Measurements from ENCODE around the gene SEMA5A. TPM values are rescaled to one million over a fixed set of nuclear protein-coding genes. Genes with fewer than 3 reads are reported as not detected.

The SEMA5A gene
- total RNA-seq, 1 experiment from 2014 or later: 9.3 TPM

DNA sequence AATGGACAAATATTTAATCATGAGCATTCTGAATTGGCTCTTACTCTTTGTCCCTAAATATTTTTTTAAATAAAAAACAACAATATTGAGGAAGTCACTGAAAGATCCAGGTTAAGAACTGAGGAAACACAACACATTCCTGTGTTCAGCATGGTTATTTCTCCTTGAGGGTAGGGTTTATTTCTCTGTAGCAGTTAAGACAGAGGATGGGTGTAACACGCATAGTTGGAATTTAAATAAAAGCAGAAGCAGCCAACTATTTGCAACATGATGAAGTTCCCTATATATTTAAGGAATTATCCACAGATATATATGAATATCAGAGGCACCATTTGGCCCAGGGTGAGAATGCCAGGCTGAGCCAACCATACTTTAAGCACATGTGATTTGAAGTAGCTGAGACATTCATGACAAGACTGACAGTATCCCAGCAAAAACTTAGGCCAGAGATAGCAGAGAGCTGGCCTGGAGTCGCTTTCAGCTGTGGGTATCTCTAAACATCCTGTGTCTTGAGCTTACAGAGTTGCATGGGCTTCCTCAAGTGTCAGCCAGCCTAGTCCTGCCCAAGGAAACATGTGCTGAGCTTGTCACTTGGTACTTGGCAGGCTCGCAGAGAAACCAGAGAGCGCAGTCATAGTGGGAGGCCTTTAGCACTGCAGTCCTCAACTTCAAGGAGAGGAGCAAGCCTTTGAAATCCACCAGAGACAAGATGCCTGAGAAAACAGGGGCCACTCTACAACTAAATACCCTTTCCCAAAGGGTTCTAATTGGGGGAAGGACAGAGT, 43.6 kb downstream of the SEMA5A start:
- Mint-ChIP-seq H3K27ac (no peak overlapping the region), H3K36me3 (no peaks in the 10 kb centered on the region), H3K9me3 (no peaks in the 10 kb centered on the region), H3K4me1 (peaks cover 15% of the 10 kb centered on the region), H3K27me3 (ENCODE audit: low read depth) (no peaks in the 10 kb centered on the region), H3K4me3 (no peak overlapping the region)
- TF ChIP-seq CBFB (CRISPR knock-in tag; IDR thresholded peaks at IDR 0.05; ENCODE audit: low read depth) (no peak), NR2C2 (CRISPR knock-in tag; IDR thresholded peaks at IDR 0.05) (no peak), SP1 (CRISPR knock-in tag; conservative IDR thresholded peaks at IDR 0.05) (no peak), ETV6 (CRISPR knock-in tag; IDR thresholded peaks at IDR 0.05) (no peak), TP53 (CRISPR knock-in tag; IDR thresholded peaks at IDR 0.05) (no peak), TCF7 (CRISPR knock-in tag; IDR thresholded peaks at IDR 0.05; ENCODE audit: low read depth) (no peak), ATF1 (CRISPR knock-in tag; IDR thresholded peaks at IDR 0.05) (no peak)
- TF ChIP-seq, protein P1, sequence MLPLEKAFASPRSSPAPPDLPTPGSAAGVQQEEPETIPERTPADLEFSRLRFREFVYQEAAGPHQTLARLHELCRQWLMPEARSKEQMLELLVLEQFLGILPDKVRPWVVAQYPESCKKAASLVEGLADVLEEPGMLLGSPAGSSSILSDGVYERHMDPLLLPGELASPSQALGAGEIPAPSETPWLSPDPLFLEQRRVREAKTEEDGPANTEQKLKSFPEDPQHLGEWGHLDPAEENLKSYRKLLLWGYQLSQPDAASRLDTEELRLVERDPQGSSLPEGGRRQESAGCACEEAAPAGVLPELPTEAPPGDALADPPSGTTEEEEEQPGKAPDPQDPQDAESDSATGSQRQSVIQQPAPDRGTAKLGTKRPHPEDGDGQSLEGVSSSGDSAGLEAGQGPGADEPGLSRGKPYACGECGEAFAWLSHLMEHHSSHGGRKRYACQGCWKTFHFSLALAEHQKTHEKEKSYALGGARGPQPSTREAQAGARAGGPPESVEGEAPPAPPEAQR (CRISPR knock-in tag; IDR thresholded peaks at IDR 0.05): no peak
- TF ChIP-seq, protein P2, sequence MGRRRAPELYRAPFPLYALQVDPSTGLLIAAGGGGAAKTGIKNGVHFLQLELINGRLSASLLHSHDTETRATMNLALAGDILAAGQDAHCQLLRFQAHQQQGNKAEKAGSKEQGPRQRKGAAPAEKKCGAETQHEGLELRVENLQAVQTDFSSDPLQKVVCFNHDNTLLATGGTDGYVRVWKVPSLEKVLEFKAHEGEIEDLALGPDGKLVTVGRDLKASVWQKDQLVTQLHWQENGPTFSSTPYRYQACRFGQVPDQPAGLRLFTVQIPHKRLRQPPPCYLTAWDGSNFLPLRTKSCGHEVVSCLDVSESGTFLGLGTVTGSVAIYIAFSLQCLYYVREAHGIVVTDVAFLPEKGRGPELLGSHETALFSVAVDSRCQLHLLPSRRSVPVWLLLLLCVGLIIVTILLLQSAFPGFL (CRISPR knock-in tag; IDR thresholded peaks at IDR 0.05; ENCODE audit: borderline replicate concordance): no peak
- TF ChIP-seq, protein P3, sequence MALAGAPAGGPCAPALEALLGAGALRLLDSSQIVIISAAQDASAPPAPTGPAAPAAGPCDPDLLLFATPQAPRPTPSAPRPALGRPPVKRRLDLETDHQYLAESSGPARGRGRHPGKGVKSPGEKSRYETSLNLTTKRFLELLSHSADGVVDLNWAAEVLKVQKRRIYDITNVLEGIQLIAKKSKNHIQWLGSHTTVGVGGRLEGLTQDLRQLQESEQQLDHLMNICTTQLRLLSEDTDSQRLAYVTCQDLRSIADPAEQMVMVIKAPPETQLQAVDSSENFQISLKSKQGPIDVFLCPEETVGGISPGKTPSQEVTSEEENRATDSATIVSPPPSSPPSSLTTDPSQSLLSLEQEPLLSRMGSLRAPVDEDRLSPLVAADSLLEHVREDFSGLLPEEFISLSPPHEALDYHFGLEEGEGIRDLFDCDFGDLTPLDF (CRISPR knock-in tag; IDR thresholded peaks at IDR 0.05): no peak
- TF ChIP-seq, protein P4, sequence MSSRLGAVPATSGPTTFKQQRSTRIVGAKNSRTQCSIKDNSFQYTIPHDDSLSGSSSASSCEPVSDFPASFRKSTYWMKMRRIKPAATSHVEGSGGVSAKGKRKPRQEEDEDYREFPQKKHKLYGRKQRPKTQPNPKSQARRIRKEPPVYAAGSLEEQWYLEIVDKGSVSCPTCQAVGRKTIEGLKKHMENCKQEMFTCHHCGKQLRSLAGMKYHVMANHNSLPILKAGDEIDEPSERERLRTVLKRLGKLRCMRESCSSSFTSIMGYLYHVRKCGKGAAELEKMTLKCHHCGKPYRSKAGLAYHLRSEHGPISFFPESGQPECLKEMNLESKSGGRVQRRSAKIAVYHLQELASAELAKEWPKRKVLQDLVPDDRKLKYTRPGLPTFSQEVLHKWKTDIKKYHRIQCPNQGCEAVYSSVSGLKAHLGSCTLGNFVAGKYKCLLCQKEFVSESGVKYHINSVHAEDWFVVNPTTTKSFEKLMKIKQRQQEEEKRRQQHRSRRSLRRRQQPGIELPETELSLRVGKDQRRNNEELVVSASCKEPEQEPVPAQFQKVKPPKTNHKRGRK (CRISPR knock-in tag; IDR thresholded peaks at IDR 0.05; ENCODE audit: borderline replicate concordance): no peak
- TF ChIP-seq, protein P5, sequence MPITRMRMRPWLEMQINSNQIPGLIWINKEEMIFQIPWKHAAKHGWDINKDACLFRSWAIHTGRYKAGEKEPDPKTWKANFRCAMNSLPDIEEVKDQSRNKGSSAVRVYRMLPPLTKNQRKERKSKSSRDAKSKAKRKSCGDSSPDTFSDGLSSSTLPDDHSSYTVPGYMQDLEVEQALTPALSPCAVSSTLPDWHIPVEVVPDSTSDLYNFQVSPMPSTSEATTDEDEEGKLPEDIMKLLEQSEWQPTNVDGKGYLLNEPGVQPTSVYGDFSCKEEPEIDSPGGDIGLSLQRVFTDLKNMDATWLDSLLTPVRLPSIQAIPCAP (CRISPR knock-in tag; IDR thresholded peaks at IDR 0.05): no peak
- DNase-seq (ENCODE audit: low spot score): no peak
- ChIA-PET CTCF (interaction anchor here (0.9 to 1.3 kb wide), 2 partner anchors 41 to 42 kb away, joined by 3 read pairs; no protein-coding TSS in a partner anchor), POLR2A (no interaction called here)
- no peak for ATAC-seq

DNA sequence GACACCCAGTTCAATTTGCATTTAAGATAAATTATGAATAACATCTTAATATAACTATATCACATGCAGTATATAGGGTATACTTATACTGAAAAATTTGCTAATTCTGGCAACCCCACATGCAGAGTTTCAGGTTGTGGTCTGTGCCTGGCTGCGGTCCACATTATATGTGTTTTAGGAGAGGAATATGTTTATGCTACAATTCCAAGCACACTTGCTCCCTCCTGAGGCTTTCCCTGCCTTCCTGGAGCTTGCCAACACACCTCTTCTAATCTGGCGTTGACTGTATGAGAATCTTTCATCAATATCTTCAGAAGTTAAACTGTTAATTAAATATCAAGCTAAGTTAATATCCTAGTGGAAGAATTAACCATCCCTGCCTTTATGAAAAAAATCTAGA, 45.2 kb downstream of the SEMA5A start:
- POLR2A ChIA-PET: no interaction called here
- no peaks in the 10 kb centered on the region for H3K9me3 Mint-ChIP-seq
- H3K36me3 Mint-ChIP-seq: no peaks in the 10 kb centered on the region
- CTCF ChIA-PET: interaction anchor here (1.3 to 1.4 kb wide), 2 partner anchors 43 to 344 kb away, joined by 3 to 4 read pairs; no protein-coding TSS in a partner anchor
- DNase-seq (ENCODE audit: low spot score) (no peak), ATAC-seq (no peak)
- H3K27me3 Mint-ChIP-seq (ENCODE audit: low read depth): no peaks in the 10 kb centered on the region
- peaks cover 24% of the 10 kb centered on the region for H3K4me1 Mint-ChIP-seq
- H3K27ac Mint-ChIP-seq: no peak overlapping the region
- H3K4me3 Mint-ChIP-seq: no peak overlapping the region
- TF ChIP-seq KAT7 (CRISPR knock-in tag; IDR thresholded peaks at IDR 0.05; ENCODE audit: borderline replicate concordance) (no peak), SOX15 (CRISPR knock-in tag; IDR thresholded peaks at IDR 0.05) (no peak), ZNF263 (CRISPR knock-in tag; IDR thresholded peaks at IDR 0.05; ENCODE audit: low read depth) (no peak), TEAD4 (CRISPR knock-in tag; IDR thresholded peaks at IDR 0.05) (no peak), NFATC4 (CRISPR knock-in tag; IDR thresholded peaks at IDR 0.05) (no peak), EMX1 (CRISPR knock-in tag; IDR thresholded peaks at IDR 0.05) (no peak), ATF1 (CRISPR knock-in tag; IDR thresholded peaks at IDR 0.05) (no peak), NFYB (CRISPR knock-in tag; conservative IDR thresholded peaks at IDR 0.05; ENCODE audit: low read depth) (no peak)
- TF ChIP-seq, protein P6, sequence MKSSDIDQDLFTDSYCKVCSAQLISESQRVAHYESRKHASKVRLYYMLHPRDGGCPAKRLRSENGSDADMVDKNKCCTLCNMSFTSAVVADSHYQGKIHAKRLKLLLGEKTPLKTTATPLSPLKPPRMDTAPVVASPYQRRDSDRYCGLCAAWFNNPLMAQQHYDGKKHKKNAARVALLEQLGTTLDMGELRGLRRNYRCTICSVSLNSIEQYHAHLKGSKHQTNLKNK (CRISPR knock-in tag; IDR thresholded peaks at IDR 0.05): no peak
- TF ChIP-seq, protein P7, sequence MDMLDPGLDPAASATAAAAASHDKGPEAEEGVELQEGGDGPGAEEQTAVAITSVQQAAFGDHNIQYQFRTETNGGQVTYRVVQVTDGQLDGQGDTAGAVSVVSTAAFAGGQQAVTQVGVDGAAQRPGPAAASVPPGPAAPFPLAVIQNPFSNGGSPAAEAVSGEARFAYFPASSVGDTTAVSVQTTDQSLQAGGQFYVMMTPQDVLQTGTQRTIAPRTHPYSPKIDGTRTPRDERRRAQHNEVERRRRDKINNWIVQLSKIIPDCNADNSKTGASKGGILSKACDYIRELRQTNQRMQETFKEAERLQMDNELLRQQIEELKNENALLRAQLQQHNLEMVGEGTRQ (CRISPR knock-in tag; IDR thresholded peaks at IDR 0.05): no peak
- TF ChIP-seq, protein P8, sequence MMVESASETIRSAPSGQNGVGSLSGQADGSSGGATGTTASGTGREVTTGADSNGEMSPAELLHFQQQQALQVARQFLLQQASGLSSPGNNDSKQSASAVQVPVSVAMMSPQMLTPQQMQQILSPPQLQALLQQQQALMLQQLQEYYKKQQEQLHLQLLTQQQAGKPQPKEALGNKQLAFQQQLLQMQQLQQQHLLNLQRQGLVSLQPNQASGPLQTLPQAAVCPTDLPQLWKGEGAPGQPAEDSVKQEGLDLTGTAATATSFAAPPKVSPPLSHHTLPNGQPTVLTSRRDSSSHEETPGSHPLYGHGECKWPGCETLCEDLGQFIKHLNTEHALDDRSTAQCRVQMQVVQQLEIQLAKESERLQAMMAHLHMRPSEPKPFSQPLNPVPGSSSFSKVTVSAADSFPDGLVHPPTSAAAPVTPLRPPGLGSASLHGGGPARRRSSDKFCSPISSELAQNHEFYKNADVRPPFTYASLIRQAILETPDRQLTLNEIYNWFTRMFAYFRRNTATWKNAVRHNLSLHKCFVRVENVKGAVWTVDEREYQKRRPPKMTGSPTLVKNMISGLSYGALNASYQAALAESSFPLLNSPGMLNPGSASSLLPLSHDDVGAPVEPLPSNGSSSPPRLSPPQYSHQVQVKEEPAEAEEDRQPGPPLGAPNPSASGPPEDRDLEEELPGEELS (CRISPR knock-in tag; IDR thresholded peaks at IDR 0.05): no peak
- TF ChIP-seq, protein P3 (CRISPR knock-in tag; IDR thresholded peaks at IDR 0.05): no peak

All from WTC11 (cell line).